ENCODE results near the gene C20orf173.

The C20orf173 gene

GRCh38 chr20:35508493-35509218 is 20.8 kb downstream of the C20orf173 start:
- no peak for DNase-seq (ENCODE audit: low read depth in 3 of 3, low spot score in 1 of 3)

- no peak for DNase-seq (ENCODE audit: low read depth in 3 of 3, low spot score in 1 of 3)
These were observed 22.4 kb downstream of the C20orf173 start for GRCh38 chr20:35506872-35507638.

GRCh38 chr20:35506179-35506578 is 23.3 kb downstream of the C20orf173 start:
- no peak for DNase-seq (ENCODE audit: low read depth in 3 of 3, low spot score in 1 of 3)

- no peak for DNase-seq (ENCODE audit: low read depth in 3 of 3, low spot score in 1 of 3)
These were observed 24.7 kb downstream of the C20orf173 start for GRCh38 chr20:35504751-35505150.

- DNase-seq (ENCODE audit: low read depth in 3 of 3, low spot score in 1 of 3) = no peak
These were observed 25.5 kb downstream of the C20orf173 start for GRCh38 chr20:35503841-35504561.

GRCh38 chr20:35503281-35503680 is 26.2 kb downstream of the C20orf173 start:
- DNase-seq (ENCODE audit: low read depth in 3 of 3, low spot score in 1 of 3) = no peak

- no peak for DNase-seq (ENCODE audit: low read depth in 3 of 3, low spot score in 1 of 3)
These were observed 27.1 kb downstream of the C20orf173 start for GRCh38 chr20:35502352-35502751.

GRCh38 chr20:35499271-35499670 is 30.2 kb downstream of the C20orf173 start:
- DNase-seq (ENCODE audit: low read depth in 3 of 3, low spot score in 1 of 3) = no peak

- no peak for DNase-seq (ENCODE audit: low read depth in 3 of 3, low spot score in 1 of 3)
These were observed 31.7 kb downstream of the C20orf173 start for GRCh38 chr20:35497780-35498189.

GRCh38 chr20:35497320-35497719 is 32.1 kb downstream of the C20orf173 start:
- no peak for DNase-seq (ENCODE audit: low read depth in 3 of 3, low spot score in 1 of 3)

GRCh38 chr20:35496481-35496880 is 33.0 kb downstream of the C20orf173 start:
- no peak for DNase-seq (ENCODE audit: low read depth in 3 of 3, low spot score in 1 of 3)

GRCh38 chr20:35492352-35492751 is 37.1 kb downstream of the C20orf173 start:
- no peak for DNase-seq (ENCODE audit: low read depth in 3 of 3, low spot score in 1 of 3)

- DNase-seq (ENCODE audit: low read depth in 3 of 3, low spot score in 1 of 3) = no peak
These were observed 37.6 kb downstream of the C20orf173 start for GRCh38 chr20:35491823-35492222.

- peak; percentile 18 to 33 (median 18) for DNase-seq (ENCODE audit: low read depth in 3 of 3, low spot score in 1 of 3)
These were observed 38.7 kb downstream of the C20orf173 start for GRCh38 chr20:35490736-35491181.

GRCh38 chr20:35489717-35490116 is 39.7 kb downstream of the C20orf173 start:
- DNase-seq (ENCODE audit: low read depth in 3 of 3, low spot score in 1 of 3) = no peak

GRCh38 chr20:35487479-35487878 is 42.0 kb downstream of the C20orf173 start:
- DNase-seq (ENCODE audit: low read depth in 3 of 3, low spot score in 1 of 3) = no peak

- no peak for DNase-seq (ENCODE audit: low read depth in 3 of 3, low spot score in 1 of 3)
These were observed 49.7 kb downstream of the C20orf173 start for GRCh38 chr20:35479798-35480197.

GRCh38 chr20:35478804-35479472 is 50.5 kb downstream of the C20orf173 start:
- DNase-seq (ENCODE audit: low read depth in 3 of 3, low spot score in 1 of 3) = no peak

Measured in stimulated activated CD4-positive, alpha-beta T cell treated with anti-CD3 and anti-CD28 coated beads, TNF-alpha, amount 100 ng/mL, for 1 hour (primary cell).